ENCODE measurements around the gene JADE2.
"Not testable (repeated sequence)": the region's sequence is repeated elsewhere in the genome, so short reads cannot be mapped to it uniquely, and the experiment has no call there.

Gene JADE2

GRCh38 chr5:134511796-134512660 is 13.4 kb upstream of the JADE2 start:
- Mint-ChIP-seq H3K36me3 (ENCODE audit: low read depth) (no peaks in the 10 kb centered on the region), H3K4me1 (peaks cover 13% of the 10 kb centered on the region), H3K27ac (peak overlapping the region; percentile 44 to 93 (median 69)), H3K4me3 (no peak overlapping the region), H3K27me3 (ENCODE audit: low read depth) (peaks cover 4% of the 10 kb centered on the region), H3K9me3 (no peaks in the 10 kb centered on the region)
- TF ChIP-seq, protein P1, sequence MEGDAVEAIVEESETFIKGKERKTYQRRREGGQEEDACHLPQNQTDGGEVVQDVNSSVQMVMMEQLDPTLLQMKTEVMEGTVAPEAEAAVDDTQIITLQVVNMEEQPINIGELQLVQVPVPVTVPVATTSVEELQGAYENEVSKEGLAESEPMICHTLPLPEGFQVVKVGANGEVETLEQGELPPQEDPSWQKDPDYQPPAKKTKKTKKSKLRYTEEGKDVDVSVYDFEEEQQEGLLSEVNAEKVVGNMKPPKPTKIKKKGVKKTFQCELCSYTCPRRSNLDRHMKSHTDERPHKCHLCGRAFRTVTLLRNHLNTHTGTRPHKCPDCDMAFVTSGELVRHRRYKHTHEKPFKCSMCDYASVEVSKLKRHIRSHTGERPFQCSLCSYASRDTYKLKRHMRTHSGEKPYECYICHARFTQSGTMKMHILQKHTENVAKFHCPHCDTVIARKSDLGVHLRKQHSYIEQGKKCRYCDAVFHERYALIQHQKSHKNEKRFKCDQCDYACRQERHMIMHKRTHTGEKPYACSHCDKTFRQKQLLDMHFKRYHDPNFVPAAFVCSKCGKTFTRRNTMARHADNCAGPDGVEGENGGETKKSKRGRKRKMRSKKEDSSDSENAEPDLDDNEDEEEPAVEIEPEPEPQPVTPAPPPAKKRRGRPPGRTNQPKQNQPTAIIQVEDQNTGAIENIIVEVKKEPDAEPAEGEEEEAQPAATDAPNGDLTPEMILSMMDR (IDR thresholded peaks at IDR 0.05; ENCODE audit: unreplicated experiment in 3 of 3): no peak

GRCh38 chr5:134512661-134512999 is 12.8 kb upstream of the JADE2 start:
- Mint-ChIP-seq H3K9me3 (no peaks in the 10 kb centered on the region), H3K36me3 (ENCODE audit: low read depth) (no peaks in the 10 kb centered on the region), H3K27ac (peak overlapping the region in 2 of 3 experiments; percentile 44 to 53), H3K4me3 (no peak overlapping the region), H3K27me3 (ENCODE audit: low read depth) (peaks cover 4% of the 10 kb centered on the region), H3K4me1 (peaks cover 13% of the 10 kb centered on the region)
- TF ChIP-seq, protein P1 (IDR thresholded peaks at IDR 0.05; ENCODE audit: unreplicated experiment in 3 of 3): no peak

DNA sequence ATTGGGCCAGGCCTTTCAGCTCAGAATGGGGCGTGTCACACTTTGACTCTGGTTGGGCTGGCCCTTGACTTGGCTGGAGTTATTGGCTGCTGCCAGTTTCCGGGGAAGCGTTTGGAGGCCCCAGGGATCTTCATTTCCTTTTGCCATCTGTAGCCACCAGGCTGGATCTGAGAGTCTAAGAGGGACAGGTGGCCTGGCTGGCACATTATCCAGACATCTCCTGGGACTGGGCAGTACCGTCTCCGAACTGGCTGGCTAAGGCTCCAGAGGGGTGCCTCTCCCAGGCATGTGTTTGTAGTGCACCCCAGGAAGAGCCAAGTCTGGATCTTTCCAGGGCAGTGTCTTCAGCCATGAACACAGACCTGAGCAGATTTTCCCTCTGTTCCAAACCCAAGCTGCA is 9.7 kb upstream of the JADE2 start:
- Mint-ChIP-seq H3K4me1 (peaks cover 10% of the 10 kb centered on the region), H3K9me3 (no peaks in the 10 kb centered on the region), H3K27me3 (ENCODE audit: low read depth) (peaks cover 14% of the 10 kb centered on the region), H3K27ac (no peak overlapping the region), H3K36me3 (ENCODE audit: low read depth) (no peaks in the 10 kb centered on the region), H3K4me3 (no peak overlapping the region)
- TF ChIP-seq, protein P1 (IDR thresholded peaks at IDR 0.05; ENCODE audit: unreplicated experiment in 3 of 3): no peak

- not testable (repeated sequence) for H3K27ac Mint-ChIP-seq; H3K36me3 Mint-ChIP-seq (ENCODE audit: low read depth); H3K4me3 Mint-ChIP-seq; H3K9me3 Mint-ChIP-seq; H3K4me1 Mint-ChIP-seq
- peaks cover 22% of the 10 kb centered on the region for H3K27me3 Mint-ChIP-seq (ENCODE audit: low read depth)
Observed at GRCh38 chr5:134516984-134517383, 8.5 kb upstream of the JADE2 start.

DNA sequence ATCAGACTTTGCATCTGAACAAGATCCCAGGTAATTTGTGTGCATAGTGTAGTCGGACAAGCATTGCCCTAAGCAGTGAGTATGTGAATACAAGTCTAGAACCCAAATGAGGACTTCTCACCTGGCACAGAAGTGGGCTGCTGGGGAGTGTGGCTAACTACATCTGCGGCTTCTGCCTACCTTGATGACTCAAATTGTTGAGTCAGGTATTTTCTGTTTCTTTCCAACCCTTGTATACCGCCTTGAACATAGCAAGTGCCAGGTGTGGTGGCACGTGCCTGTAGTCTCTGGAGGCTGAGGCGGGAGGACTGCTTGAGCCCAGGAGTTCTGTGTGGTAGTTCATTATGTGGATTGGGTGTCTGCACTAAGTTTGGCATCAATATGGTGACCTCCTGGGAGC is 7.9 kb upstream of the JADE2 start:
- Mint-ChIP-seq H3K27ac (no peak overlapping the region), H3K27me3 (ENCODE audit: low read depth) (peaks cover 27% of the 10 kb centered on the region), H3K9me3 (no peaks in the 10 kb centered on the region)

DNA sequence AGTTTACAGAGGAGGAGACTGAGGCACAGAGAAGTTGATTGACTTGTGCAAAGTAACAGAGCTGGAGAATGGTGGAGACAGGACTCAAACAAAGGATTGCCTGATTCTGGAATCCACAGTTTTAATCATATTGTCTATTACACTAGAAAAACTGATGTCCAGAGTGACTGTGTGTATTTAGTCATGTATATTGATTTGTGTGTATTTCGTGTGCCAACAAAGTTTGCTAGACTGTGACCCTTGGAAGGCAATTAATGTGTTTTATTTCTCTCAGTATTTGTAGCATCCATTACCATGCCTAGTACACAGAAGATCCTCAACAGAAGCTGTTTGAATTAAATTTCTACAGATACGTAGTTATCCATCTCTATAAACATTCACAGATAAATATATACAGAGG is 5.5 kb upstream of the JADE2 start:
- no peak overlapping the region for H3K4me3 Mint-ChIP-seq
- no peak overlapping the region for H3K27ac Mint-ChIP-seq
- no peaks in the 10 kb centered on the region for H3K36me3 Mint-ChIP-seq (ENCODE audit: low read depth)
- peaks cover 50% of the 10 kb centered on the region for H3K27me3 Mint-ChIP-seq (ENCODE audit: low read depth)
- no peaks in the 10 kb centered on the region for H3K9me3 Mint-ChIP-seq
- H3K4me1 Mint-ChIP-seq: peaks cover 16% of the 10 kb centered on the region
- TF ChIP-seq, protein P1 (IDR thresholded peaks at IDR 0.05; ENCODE audit: unreplicated experiment in 3 of 3): no peak

More for the DNA sequence above, 7.9 kb upstream of the JADE2 start:
- Mint-ChIP-seq H3K4me3 (no peak overlapping the region), H3K36me3 (ENCODE audit: low read depth) (no peaks in the 10 kb centered on the region), H3K4me1 (peaks cover 5% of the 10 kb centered on the region)
- TF ChIP-seq, protein P1 (IDR thresholded peaks at IDR 0.05; ENCODE audit: unreplicated experiment in 3 of 3): no peak
